ENCODE data around the gene ENDOV. TPM values are rescaled to one million over a fixed set of nuclear protein-coding genes. Genes with fewer than 3 reads are reported as not detected.

The ENDOV gene
- total RNA-seq, 4 donors from 2014 or later = 9.1 to 14.7 (median 13.0) TPM

GRCh38 chr17:80481284-80482057, 66.5 kb downstream of the ENDOV start:
- Histone ChIP-seq H3K27ac (replicated peaks in 1 of 4) (no peak overlapping the region), H3K4me1 (peaks cover 24 to 26% (median 26%) of the 10 kb centered on the region in 4 donors), H3K27me3 (peaks cover 15 to 97% (median 56%) of the 10 kb centered on the region in 4 donors), H3K4me3 (no peak overlapping the region), H3K36me3 (no peaks in the 10 kb centered on the region), H3K9me3 (peaks cover 0 to under 1% (median 0%) of the 10 kb centered on the region in 4 donors)
- no peak for DNase-seq (ENCODE audit: extremely low spot score)
- TF ChIP-seq POLR2AphosphoS5 (IDR thresholded peaks at IDR 0.05) = no peak
- no peak for TF ChIP-seq POLR2A (IDR thresholded peaks at IDR 0.05; ENCODE audit: low read depth)
- TF ChIP-seq EP300 (IDR thresholded peaks at IDR 0.05) = no peak
- TF ChIP-seq CTCF (IDR thresholded peaks at IDR 0.05) = no peak
- WGBS = 88% methylated on average over 5 of the region's 21 CpGs
- intact Hi-C loops (cut with DNase I) = no loop called here

DNA sequence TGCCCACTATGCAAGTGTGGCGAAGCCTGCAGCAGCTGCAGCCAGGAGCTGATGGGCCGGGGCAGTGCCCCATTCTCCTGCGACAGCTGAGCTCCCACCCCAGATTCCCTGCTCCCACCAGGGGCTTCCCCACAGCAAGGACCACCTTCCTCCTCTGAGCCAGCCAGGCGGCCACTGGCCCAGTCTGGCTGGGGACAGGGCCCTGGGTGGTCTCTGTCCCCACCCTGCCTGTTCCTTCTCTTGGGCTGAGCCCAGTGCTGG, 67.0 kb downstream of the ENDOV start:
- Histone ChIP-seq H3K27ac (replicated peaks in 1 of 4) (no peak overlapping the region), H3K9me3 (peaks cover 0 to 5% (median under 1%) of the 10 kb centered on the region in 4 donors), H3K4me1 (peaks cover 19 to 21% (median 21%) of the 10 kb centered on the region in 4 donors), H3K4me3 (no peak overlapping the region), H3K36me3 (no peaks in the 10 kb centered on the region), H3K27me3 (peaks cover 15 to 97% (median 53%) of the 10 kb centered on the region in 4 donors)
- no peak for DNase-seq (ENCODE audit: extremely low spot score)
- intact Hi-C loops (cut with DNase I) = no loop called here
- WGBS = 80% methylated on average over 2 of the region's 4 CpGs
- no peak for TF ChIP-seq EP300 (IDR thresholded peaks at IDR 0.05)
- no peak for TF ChIP-seq POLR2A (IDR thresholded peaks at IDR 0.05; ENCODE audit: low read depth)
- no peak for TF ChIP-seq CTCF (IDR thresholded peaks at IDR 0.05)
- TF ChIP-seq POLR2AphosphoS5 (IDR thresholded peaks at IDR 0.05) = no peak

- Histone ChIP-seq H3K27me3 (peaks cover 12 to 97% (median 45%) of the 10 kb centered on the region in 4 donors), H3K9me3 (peaks cover 0 to 13% (median 7%) of the 10 kb centered on the region in 4 donors), H3K4me3 (no peak overlapping the region), H3K36me3 (no peaks in the 10 kb centered on the region), H3K4me1 (peaks cover 12 to 14% (median 13%) of the 10 kb centered on the region in 4 donors), H3K27ac (replicated peaks in 1 of 4) (no peak overlapping the region)
- TF ChIP-seq POLR2A (IDR thresholded peaks at IDR 0.05; ENCODE audit: low read depth) = no peak
- intact Hi-C loops (cut with DNase I) = no loop called here
- DNase-seq (ENCODE audit: extremely low spot score) = no peak
- WGBS = 58% methylated on average over 12 of the region's 16 CpGs
Measured at GRCh38 chr17:80482555-80483308, 67.8 kb downstream of the ENDOV start.

- no peak for DNase-seq (ENCODE audit: extremely low spot score)
Measured at GRCh38 chr17:80485846-80486245, 70.9 kb downstream of the ENDOV start.

More at GRCh38 chr17:80485846-80486245, 70.9 kb downstream of the ENDOV start:
- Histone ChIP-seq H3K4me3 (no peak overlapping the region), H3K4me1 (no peaks in the 10 kb centered on the region), H3K27ac (replicated peaks in 1 of 4) (no peak overlapping the region), H3K27me3 (peaks cover 0 to 77% (median 15%) of the 10 kb centered on the region in 4 donors), H3K9me3 (peaks cover 0 to 13% (median 7%) of the 10 kb centered on the region in 4 donors), H3K36me3 (no peaks in the 10 kb centered on the region)
- TF ChIP-seq POLR2AphosphoS5 (IDR thresholded peaks at IDR 0.05) (no peak), CTCF (IDR thresholded peaks at IDR 0.05) (no peak)
- WGBS = 58% methylated on average over 9 of the region's 10 CpGs
- intact Hi-C loops (cut with DNase I) = no loop called here
